ENCODE measurements around the gene TFCP2. TPM values are rescaled to one million over a fixed set of nuclear protein-coding genes. Genes with fewer than 3 reads are reported as not detected.

TFCP2 gene
- total RNA-seq, 4 donors from 2014 or later, result 13.5 to 20.5 (median 15.4) TPM

- Histone ChIP-seq H3K4me1 (peaks cover 8 to 20% (median 15%) of the 10 kb centered on the region in 4 donors), H3K27me3 (no peaks in the 10 kb centered on the region), H3K36me3 (no peaks in the 10 kb centered on the region), H3K4me3 (no peak overlapping the region), H3K9me3 (no peaks in the 10 kb centered on the region), H3K27ac (no peak overlapping the region)
- 60% methylated on average over 3 of the region's 3 CpGs; no CpG with 5 or more reads in 1 of the 2 donors for WGBS, 2 donors (ENCODE audit: low coverage in 1 of 2)
- in situ Hi-C loops (cut with MboI; ENCODE audit: low pct_ligation_motif_present in 1 of 4, low pct_unique_long_range_greater_than_20kb in 1 of 4, low sequenced_read_pairs in 3 of 4), result no loop called here
- no peak for DNase-seq
- intact Hi-C loops (cut with DNase I; ENCODE audit: low total_unique reads), result no loop called here
- TF ChIP-seq POLR2A (IDR thresholded peaks at IDR 0.05) (no peak), POLR2AphosphoS5 (IDR thresholded peaks at IDR 0.05) (no peak), EP300 (IDR thresholded peaks at IDR 0.05; ENCODE audit: low read depth) (no peak), CTCF (IDR thresholded peaks at IDR 0.05) (no peak)
Measured at GRCh38 chr12:51085757-51086156, 87.2 kb downstream of the TFCP2 start.

GRCh38 chr12:51083126-51083833 lies 89.7 kb downstream of the TFCP2 start, which contains the start of gene CSRNP2:
Gene CSRNP2 (minus strand): TSS chr12:51083596. CDS start chr12:51076561, 7,035 bp downstream.
- in situ Hi-C loops (cut with MboI; ENCODE audit: low pct_ligation_motif_present in 1 of 4, low pct_unique_long_range_greater_than_20kb in 1 of 4, low sequenced_read_pairs in 3 of 4) (no loop called here), intact Hi-C loops (cut with DNase I; ENCODE audit: low total_unique reads) (no loop called here)
- TF ChIP-seq POLR2A (IDR thresholded peaks at IDR 0.05) (peak; percentile 97), POLR2AphosphoS5 (IDR thresholded peaks at IDR 0.05) (peak; percentile 99), CTCF (IDR thresholded peaks at IDR 0.05) (peak in 1 of 5 experiments; percentile 2), EP300 (IDR thresholded peaks at IDR 0.05; ENCODE audit: low read depth) (no peak)
- no peaks in the 10 kb centered on the region for H3K27me3 ChIP-seq
- DNase-seq, result peak; percentile 97
- H3K27ac ChIP-seq, result peak within 1 kb of the TSS; percentile 94 to 99 (median 96)
- WGBS, 2 donors (ENCODE audit: low coverage in 1 of 2), result 0% methylated on average over 9 to 69 of the region's 74 CpGs
- H3K4me1 ChIP-seq, result peaks cover 8 to 23% (median 15%) of the 10 kb centered on the region in 4 donors
- no peaks in the 10 kb centered on the region for H3K36me3 ChIP-seq
- peak within 1 kb of the TSS; percentile 81 to 99 (median 91) for H3K4me3 ChIP-seq
- H3K9me3 ChIP-seq, result no peaks in the 10 kb centered on the region

- peak; percentile 22 for DNase-seq
Measured at GRCh38 chr12:51082561-51083125, 90.3 kb downstream of the TFCP2 start.

More at GRCh38 chr12:51082561-51083125, 90.3 kb downstream of the TFCP2 start:
- 3 to 5% methylated on average over 10 to 18 of the region's 18 CpGs for WGBS, 2 donors (ENCODE audit: low coverage in 1 of 2)
- H3K27me3 ChIP-seq, result no peaks in the 10 kb centered on the region
- H3K27ac ChIP-seq, result peak overlapping the region; percentile 94 to 99 (median 96)
- H3K4me3 ChIP-seq, result peak overlapping the region; percentile 81 to 99 (median 91)
- peaks cover 8 to 27% (median 17%) of the 10 kb centered on the region in 4 donors for H3K4me1 ChIP-seq
- in situ Hi-C loops (cut with MboI; ENCODE audit: low pct_ligation_motif_present in 1 of 4, low pct_unique_long_range_greater_than_20kb in 1 of 4, low sequenced_read_pairs in 3 of 4) (no loop called here), intact Hi-C loops (cut with DNase I; ENCODE audit: low total_unique reads) (no loop called here)
- no peaks in the 10 kb centered on the region for H3K9me3 ChIP-seq
- TF ChIP-seq EP300 (IDR thresholded peaks at IDR 0.05; ENCODE audit: low read depth) (no peak), POLR2A (IDR thresholded peaks at IDR 0.05) (no peak), POLR2AphosphoS5 (IDR thresholded peaks at IDR 0.05) (no peak), CTCF (IDR thresholded peaks at IDR 0.05) (no peak)
- no peaks in the 10 kb centered on the region for H3K36me3 ChIP-seq

Measured in transverse colon (tissue), 4 donors.